ENCODE measurements around the gene PTPRD. TPM values are rescaled to one million over a fixed set of nuclear protein-coding genes. Genes with fewer than 3 reads are reported as not detected.

Gene PTPRD
- total and polyA plus RNA-seq, 9 of the 15 experiments (the other 6 are each of a cell fraction or from before 2014, with no cell fraction given): 0.11 TPM; not detected in 8

DNA sequence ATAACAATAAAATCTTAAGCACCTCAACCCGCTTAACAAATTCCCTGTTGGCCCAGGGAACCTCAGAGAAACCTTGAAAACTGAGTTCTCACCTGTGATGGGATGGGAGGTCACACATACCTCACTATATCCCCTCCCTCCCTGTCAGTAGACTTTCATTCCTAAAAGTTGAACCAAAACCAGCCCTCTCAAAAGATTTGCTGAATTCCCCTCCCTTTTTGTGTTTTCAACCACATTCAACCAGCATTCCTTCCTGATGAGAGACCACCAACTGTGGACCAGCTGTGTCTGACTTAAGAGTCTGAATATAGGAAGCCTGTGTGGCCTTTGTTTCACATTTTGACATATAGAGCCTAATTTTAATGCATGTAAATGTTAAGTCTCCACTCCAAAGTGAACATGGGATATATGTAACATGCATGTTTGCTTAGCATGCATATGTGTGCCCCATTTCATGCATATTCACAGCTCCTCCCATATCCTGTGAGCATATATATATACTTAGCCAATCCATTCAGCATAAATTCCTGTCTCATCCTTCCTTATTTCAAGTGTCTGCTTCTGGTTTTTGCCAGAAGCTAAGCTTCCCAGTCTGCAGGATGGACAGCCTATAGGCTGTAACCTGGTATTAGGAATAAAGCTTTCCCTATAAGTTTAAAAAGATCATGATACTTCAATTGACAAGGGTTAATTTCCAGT lies 604.6 kb downstream of the PTPRD start:
- no peak overlapping the region for H2AFZ ChIP-seq (ENCODE audit: low read depth, low read length)
- BruUV-seq (replicated peaks): no TSS peak
- 0% methylated on average over 1 of the region's 1 CpG for WGBS (ENCODE audit: insufficient coverage, low coverage, missing lambda C conversion rate)
- H3K79me2 ChIP-seq (ENCODE audit: control insufficient read depth, insufficient read depth, low read length): no peaks in the 10 kb centered on the region
- H3K9me3 ChIP-seq (replicated peaks; ENCODE audit: control insufficient read depth, insufficient read depth, low read depth, low read length): no peaks in the 10 kb centered on the region
- FAIRE-seq (no peak), DNase-seq (ENCODE audit: extremely low read depth in 1 of 4, low spot score in 3 of 4) (no peak), ATAC-seq (no peak)
- H3K27ac ChIP-seq (ENCODE audit: extremely low read depth, low read depth, low read length): no peak overlapping the region
- POLR2A ChIA-PET: no interaction called here
- no peaks in the 10 kb centered on the region for H3K36me3 ChIP-seq (ENCODE audit: control insufficient read depth, insufficient read depth, low read length)
- no peaks in the 10 kb centered on the region for H4K20me1 ChIP-seq (replicated peaks; ENCODE audit: control insufficient read depth, insufficient read depth, low read length)
- no peaks in the 10 kb centered on the region for H3K9me1 ChIP-seq (ENCODE audit: control insufficient read depth, insufficient read depth, low read length)
- TF ChIP-seq ZNF830 (CRISPR knock-in tag; IDR thresholded peaks at IDR 0.05) (no peak), ZKSCAN8 (CRISPR knock-in tag; IDR thresholded peaks at IDR 0.05) (no peak), SLC30A9 (CRISPR knock-in tag; IDR thresholded peaks at IDR 0.05) (no peak), GATA2 (CRISPR knock-in tag; IDR thresholded peaks at IDR 0.05) (no peak), ZNF41 (CRISPR knock-in tag; conservative IDR thresholded peaks at IDR 0.05) (no peak), SAP30 (IDR thresholded peaks at IDR 0.05; ENCODE audit: borderline replicate concordance, insufficient read depth, low read depth, low read length, poor library complexity, severe bottlenecking) (no peak), ZFP91 (CRISPR knock-in tag; IDR thresholded peaks at IDR 0.05) (no peak), HSF4 (CRISPR knock-in tag; IDR thresholded peaks at IDR 0.05; ENCODE audit: borderline replicate concordance) (no peak), NCOR1 (IDR thresholded peaks at IDR 0.05) (no peak), SRSF3 (IDR thresholded peaks at IDR 0.05; ENCODE audit: insufficient read depth, low read length) (no peak), ZNF79 (CRISPR knock-in tag; IDR thresholded peaks at IDR 0.05; ENCODE audit: low read depth) (no peak), HMG20B (CRISPR knock-in tag; IDR thresholded peaks at IDR 0.05) (no peak), RFX5 (IDR thresholded peaks at IDR 0.05; ENCODE audit: low read depth, low read length) (no peak), RBM14 (IDR thresholded peaks at IDR 0.05; ENCODE audit: borderline replicate concordance, insufficient read depth, low read depth, low read length) (no peak), ILK (tag; IDR thresholded peaks at IDR 0.05; ENCODE audit: borderline replicate concordance, low read depth) (no peak), ZNF639 (CRISPR knock-in tag; conservative IDR thresholded peaks at IDR 0.05 in 1 of 2, IDR thresholded peaks at IDR 0.05 in 1 of 2) (no peak)
- TF ChIP-seq, protein P1, sequence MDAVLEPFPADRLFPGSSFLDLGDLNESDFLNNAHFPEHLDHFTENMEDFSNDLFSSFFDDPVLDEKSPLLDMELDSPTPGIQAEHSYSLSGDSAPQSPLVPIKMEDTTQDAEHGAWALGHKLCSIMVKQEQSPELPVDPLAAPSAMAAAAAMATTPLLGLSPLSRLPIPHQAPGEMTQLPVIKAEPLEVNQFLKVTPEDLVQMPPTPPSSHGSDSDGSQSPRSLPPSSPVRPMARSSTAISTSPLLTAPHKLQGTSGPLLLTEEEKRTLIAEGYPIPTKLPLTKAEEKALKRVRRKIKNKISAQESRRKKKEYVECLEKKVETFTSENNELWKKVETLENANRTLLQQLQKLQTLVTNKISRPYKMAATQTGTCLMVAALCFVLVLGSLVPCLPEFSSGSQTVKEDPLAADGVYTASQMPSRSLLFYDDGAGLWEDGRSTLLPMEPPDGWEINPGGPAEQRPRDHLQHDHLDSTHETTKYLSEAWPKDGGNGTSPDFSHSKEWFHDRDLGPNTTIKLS (IDR thresholded peaks at IDR 0.05; ENCODE audit: borderline replicate concordance, low read depth): no peak
- in situ Hi-C loops (cut with MboI) (no loop called here), intact Hi-C loops (cut with micrococcal nuclease) (no loop called here)
- H3K4me1 ChIP-seq (replicated peaks in 1 of 2; ENCODE audit: control insufficient read depth in 2 of 2, insufficient read depth in 2 of 2, low read length in 2 of 2): no peaks in the 10 kb centered on the region
- CTCF ChIA-PET (ENCODE audit: low intra/inter-chr PET ratio): no interaction called here
- no peaks in the 10 kb centered on the region for H3K27me3 ChIP-seq (ENCODE audit: control insufficient read depth in 2 of 2, insufficient read depth in 2 of 2, low read length in 2 of 2)
- no peak overlapping the region for H3K9ac ChIP-seq (ENCODE audit: insufficient read depth in 1 of 2, low read depth in 2 of 2, low read length in 2 of 2)
- H3K4me3 ChIP-seq: no peak overlapping the region
- H3K4me2 ChIP-seq (ENCODE audit: insufficient read depth, low read length): no peak overlapping the region
